Posterior vena cava (tissue), 2 donors: ENCODE measurements around the gene CEBPG. TPM values are rescaled to one million over a fixed set of nuclear protein-coding genes. Genes with fewer than 3 reads are reported as not detected.

Experiments
- DNase-seq: peaks from one replicate; pipeline ENCODE4 v3.0.0-alpha.2; 2020; ENCODE audit warnings: low spot score
- intact Hi-C, 2 donors: fragments of 100-400 bp; cut with DNase I; formaldehyde crosslinking; loops; one replicate each; pipeline versions ENCODE4 v1.14.1 to v1.14.2; 2022 to 2023
- total RNA-seq, 2 donors: library from RNA; stranded (reverse); fragmentation: NEBNext Ultra II Directional; extraction: Animal tissue kit (Norgen Biotek cat#: 25700); gene quantifications; one replicate each; pipeline ENCODE4 v1.2.1, GENCODE V29; 2021
- donor health status: DM: yes; HTN: yes; CAD: no.
- donor health status: DM: yes; HTN: yes; CAD: no.

Gene CEBPG
- total RNA-seq, 2 donors from 2014 or later: 29.1 to 41.3 TPM

DNA sequence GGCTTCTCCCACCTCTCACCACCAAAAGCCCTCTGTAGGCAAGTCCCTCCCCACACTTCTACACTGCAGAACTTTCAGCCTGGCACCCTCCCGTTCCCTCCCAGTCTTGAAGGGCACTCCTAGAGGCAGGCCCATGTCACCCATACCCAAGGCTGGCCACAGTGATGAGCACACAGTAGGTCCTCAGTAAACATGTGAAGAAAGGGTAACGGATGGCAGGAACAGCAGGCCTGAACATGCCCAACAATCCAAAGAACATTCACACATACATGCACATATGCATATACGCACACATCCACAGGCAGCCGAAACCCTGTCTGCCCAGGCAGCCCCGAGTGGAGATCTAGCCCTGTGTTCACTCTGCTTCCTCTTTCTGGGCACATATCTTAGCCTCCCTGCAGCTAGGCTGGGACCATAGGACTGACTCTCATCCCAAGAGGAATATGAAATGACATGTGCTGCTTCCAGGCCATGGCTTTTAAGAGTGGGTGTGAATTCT lies 55.2 kb downstream of the CEBPG start:
- peak; percentile 59 for DNase-seq
- intact Hi-C loops: no loop called here

- DNase-seq: peak; percentile 77
- intact Hi-C loops: no loop called here
Measured at GRCh38 chr19:33429891-33430673, 56.6 kb downstream of the CEBPG start.

DNA sequence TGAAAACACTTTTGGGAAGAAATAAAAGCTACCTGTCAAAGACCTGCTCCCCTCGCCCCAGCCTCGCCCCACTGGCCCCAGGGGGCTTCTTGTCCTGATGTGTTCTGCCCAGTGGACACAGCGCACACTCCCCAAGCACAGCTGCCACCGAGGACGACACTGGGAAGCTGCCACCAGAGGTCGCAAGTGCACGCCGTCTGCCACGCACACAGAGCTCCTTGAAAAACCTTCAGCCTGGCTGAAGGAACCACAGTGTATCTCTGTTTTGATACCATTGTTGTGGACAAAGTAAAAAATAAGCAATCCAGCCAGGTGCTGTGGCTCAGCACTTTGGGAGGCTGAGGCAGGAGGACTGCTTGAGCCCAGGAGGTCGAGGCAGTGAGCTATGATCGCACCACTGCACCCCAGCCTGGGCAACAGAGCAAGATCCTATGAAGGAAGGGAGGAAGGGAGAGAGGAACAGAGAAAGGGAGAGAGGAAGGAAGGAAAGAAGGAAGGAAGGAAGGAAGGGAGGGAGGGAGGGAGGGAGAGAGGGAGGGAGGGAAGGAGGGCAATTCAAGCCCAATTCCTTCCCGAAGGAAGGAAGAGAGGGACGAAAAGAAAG lies 57.3 kb downstream of the CEBPG start:
- intact Hi-C loops: no loop called here
- DNase-seq: peak; percentile 91

DNA sequence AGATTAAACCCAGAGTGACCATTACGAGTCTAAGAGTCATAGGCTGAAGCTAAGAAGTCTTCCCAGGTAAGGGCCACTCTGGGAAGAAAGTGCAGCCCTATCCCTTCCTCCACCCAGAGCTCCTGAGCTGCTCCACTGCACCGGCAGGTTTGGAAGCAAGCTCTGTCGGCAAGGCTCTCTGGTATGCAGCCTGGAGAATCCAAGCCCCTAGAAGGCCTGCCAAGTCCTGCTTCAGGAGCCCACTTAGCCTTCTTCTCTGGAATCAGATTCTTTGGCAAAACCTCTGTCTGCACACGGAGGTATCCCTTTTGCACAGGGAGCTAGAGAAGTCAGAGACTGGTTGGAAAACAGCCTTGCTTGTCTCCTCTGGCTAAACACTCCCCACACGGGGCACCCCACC lies 58.5 kb downstream of the CEBPG start:
- intact Hi-C loops: no loop called here
- DNase-seq: peak; percentile 34

Other genes with a start within 250 kb of the CEBPG start
- gene WDR88, start 241.6 kb upstream of the CEBPG start, total RNA-seq: not detected
- gene LRP3, start 179.4 kb upstream of the CEBPG start, total RNA-seq: 10 to 100 TPM; 36.1 to 36.8 TPM
- gene SLC7A10, start 147.9 kb upstream of the CEBPG start, total RNA-seq: not detected
- 1 to 10 TPM; 6.3 to 8.0 TPM for gene CEBPA, start 71.2 kb upstream of the CEBPG start, total RNA-seq
- gene PEPD, start 148.1 kb downstream of the CEBPG start, total RNA-seq: 10 to 100 TPM; 63.5 to 70.6 TPM
- gene CHST8, start 248.2 kb downstream of the CEBPG start, total RNA-seq: 1 to 10 TPM in 1 of 2 donors, under 1 TPM in 1; 0.97 to 1.3 TPM